GM18858 (cell line): ENCODE data around the gene HMCN1.

ENCODE experiments used
- ATAC-seq: cut with Tn5 transposase; IDR thresholded peaks from one replicate; pipeline ENCODE4 v1.9.1; 2021; ENCODE audit not compliant: unreplicated experiment

Gene HMCN1

GRCh38 chr1:185733818-185734735, at the start of gene HMCN1:
Gene HMCN1 (plus strand): TSS chr1:185734391. CDS start chr1:185734780, 389 bp downstream.
- no peak for ATAC-seq

GRCh38 chr1:185686821-185687778, 47.1 kb upstream of the HMCN1 start:
- no peak for ATAC-seq

- ATAC-seq: no peak
These were observed 43.7 kb upstream of the HMCN1 start for GRCh38 chr1:185690527-185690926.

- ATAC-seq: peak; percentile 16
These were observed 40.5 kb upstream of the HMCN1 start for GRCh38 chr1:185693654-185694053.

- ATAC-seq: peak; percentile 88
These were observed 40.1 kb upstream of the HMCN1 start for GRCh38 chr1:185694081-185694480.

GRCh38 chr1:185695299-185695698, 38.9 kb upstream of the HMCN1 start:
- ATAC-seq: no peak

GRCh38 chr1:185696422-185697150, 37.6 kb upstream of the HMCN1 start:
- ATAC-seq: no peak

- no peak for ATAC-seq
These were observed 34.3 kb upstream of the HMCN1 start for GRCh38 chr1:185699874-185700273.

GRCh38 chr1:185701650-185702049, 32.5 kb upstream of the HMCN1 start:
- ATAC-seq: no peak

GRCh38 chr1:185704181-185704580, 30.0 kb upstream of the HMCN1 start:
- ATAC-seq: no peak

- no peak for ATAC-seq
These were observed 18.1 kb upstream of the HMCN1 start for GRCh38 chr1:185716095-185716494.

GRCh38 chr1:185719021-185719420, 15.2 kb upstream of the HMCN1 start:
- no peak for ATAC-seq

GRCh38 chr1:185720633-185721272, 13.4 kb upstream of the HMCN1 start:
- no peak for ATAC-seq

GRCh38 chr1:185721553-185721952, 12.6 kb upstream of the HMCN1 start:
- ATAC-seq: no peak

- ATAC-seq: no peak
These were observed 12.1 kb upstream of the HMCN1 start for GRCh38 chr1:185722098-185722497.

- ATAC-seq: no peak
These were observed 6.5 kb upstream of the HMCN1 start for GRCh38 chr1:185727726-185728125.

GRCh38 chr1:185731446-185731845, 2.7 kb upstream of the HMCN1 start:
- no peak for ATAC-seq

- no peak for ATAC-seq
These were observed 1.2 kb upstream of the HMCN1 start for GRCh38 chr1:185732951-185733350.

- no peak for ATAC-seq
These were observed 924 bp downstream of the HMCN1 start for GRCh38 chr1:185734929-185735700.

- ATAC-seq: no peak
These were observed 1.5 kb downstream of the HMCN1 start for GRCh38 chr1:185735701-185736064.
